ENCODE measurements around the gene PLA2G4C. TPM values are rescaled to one million over a fixed set of nuclear protein-coding genes. Genes with fewer than 3 reads are reported as not detected.

PLA2G4C gene
- total RNA-seq, 2 donors from 2014 or later: 0.58 to 9.3 TPM

DNA sequence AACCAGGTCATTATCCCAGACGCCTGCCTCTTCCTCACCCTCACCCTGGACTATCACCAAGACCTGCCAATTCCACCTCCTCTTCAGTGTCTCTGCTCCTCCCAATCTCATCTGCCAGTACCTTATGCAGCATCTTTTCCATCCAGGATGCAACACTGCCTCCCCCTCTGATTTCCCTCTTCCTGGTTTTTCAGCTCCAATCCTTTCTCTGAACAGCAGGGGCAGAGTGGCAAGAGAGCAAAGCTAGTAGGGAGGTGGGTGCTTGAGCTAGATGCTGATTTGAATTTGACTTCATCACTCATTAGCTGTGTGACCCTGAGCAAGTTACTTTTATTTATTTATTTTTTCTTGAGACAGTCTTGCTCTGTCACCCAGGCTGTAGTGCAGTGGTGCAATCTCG, 41.2 kb downstream of the PLA2G4C start:
- no peak for ATAC-seq
- no peak for DNase-seq
- intact Hi-C loops (cut with DNase I, micrococcal nuclease): no loop called here

GRCh38 chr19:48064509-48064908, 46.1 kb downstream of the PLA2G4C start:
- no peak for ATAC-seq
- intact Hi-C loops (cut with DNase I, micrococcal nuclease): no loop called here

DNA sequence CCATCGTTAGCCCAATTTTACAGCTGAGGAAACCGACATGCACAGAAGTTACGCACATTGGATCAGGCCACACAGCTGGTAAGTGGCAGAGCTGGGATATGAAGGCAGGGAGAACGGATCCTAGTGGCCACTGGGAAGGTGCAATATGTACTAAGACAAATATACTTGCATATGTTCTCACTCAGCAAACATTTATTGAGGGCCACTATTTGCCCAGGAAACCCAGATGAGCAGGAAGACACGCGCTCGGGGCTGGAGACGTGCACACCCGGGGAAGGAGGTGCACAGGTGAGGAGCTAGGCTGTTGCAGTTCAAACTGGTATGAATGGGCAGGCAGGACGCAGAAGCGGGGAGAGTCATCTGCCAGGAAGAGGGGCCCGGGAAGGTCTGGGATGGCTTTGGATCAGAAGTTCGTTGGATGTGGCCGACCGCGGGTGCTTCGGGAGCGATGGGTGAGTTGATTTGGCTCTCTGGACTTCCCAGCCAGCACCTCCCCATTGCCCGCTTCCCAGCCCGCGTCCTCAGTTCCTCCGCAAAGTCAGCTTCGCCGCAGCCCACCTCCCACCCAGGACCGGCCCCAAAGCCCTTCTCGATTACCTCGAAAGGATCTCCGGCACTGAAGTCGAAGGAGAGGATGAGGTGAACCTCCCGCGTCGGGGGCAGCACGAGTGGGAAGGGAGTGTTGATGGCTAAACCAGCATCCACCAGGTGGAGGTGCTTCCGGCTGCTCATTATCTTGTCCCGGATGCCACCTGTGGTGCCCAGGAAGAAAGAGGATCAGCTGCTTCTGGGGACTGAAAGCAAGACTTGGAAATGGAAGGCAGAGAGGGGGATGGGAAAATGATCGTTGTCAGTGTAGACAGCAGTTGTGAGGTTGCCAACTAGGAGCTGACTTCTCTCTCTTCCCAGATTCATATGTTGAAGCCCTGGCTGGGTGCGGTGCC, 48.9 kb downstream of the PLA2G4C start:
- intact Hi-C loops (cut with DNase I, micrococcal nuclease): no loop called here
- ATAC-seq (peak; percentile 65), DNase-seq (peak in 1 of 2 donors; percentile 9)

More at GRCh38 chr19:48064509-48064908, 46.1 kb downstream of the PLA2G4C start:
- no peak for DNase-seq

GRCh38 chr19:48060381-48060780, 50.2 kb downstream of the PLA2G4C start:
- DNase-seq (no peak), ATAC-seq (no peak)
- intact Hi-C loops (cut with DNase I, micrococcal nuclease): no loop called here

DNA sequence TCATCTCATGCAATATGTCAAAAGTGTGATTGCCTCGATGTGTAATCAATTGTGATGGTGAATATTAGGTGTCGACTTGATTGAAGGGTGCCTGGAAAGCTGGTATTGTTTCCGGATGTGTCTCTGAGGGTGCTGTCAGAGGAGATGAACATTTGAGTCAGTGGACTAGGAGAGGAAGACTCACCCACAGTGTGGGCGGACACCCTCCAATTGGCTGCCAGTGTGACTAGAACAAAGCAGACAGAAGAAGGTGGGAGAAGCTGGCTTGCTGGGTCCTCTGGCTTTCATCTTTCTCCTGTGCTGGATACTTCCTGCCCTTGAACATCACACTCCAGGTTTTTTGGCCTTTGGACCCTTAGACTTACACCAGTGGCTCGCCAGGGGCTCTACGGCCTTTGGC, 51.3 kb downstream of the PLA2G4C start:
- intact Hi-C loops (cut with DNase I, micrococcal nuclease): no loop called here
- DNase-seq: no peak
- no peak for ATAC-seq

GRCh38 chr19:48053856-48054255, 56.8 kb downstream of the PLA2G4C start:
- intact Hi-C loops (cut with DNase I, micrococcal nuclease): no loop called here
- ATAC-seq (no peak), DNase-seq (no peak)

- ATAC-seq: no peak
- intact Hi-C loops (cut with DNase I, micrococcal nuclease): no loop called here
- no peak for DNase-seq
Observed at GRCh38 chr19:48053076-48053475, 57.5 kb downstream of the PLA2G4C start.

DNA sequence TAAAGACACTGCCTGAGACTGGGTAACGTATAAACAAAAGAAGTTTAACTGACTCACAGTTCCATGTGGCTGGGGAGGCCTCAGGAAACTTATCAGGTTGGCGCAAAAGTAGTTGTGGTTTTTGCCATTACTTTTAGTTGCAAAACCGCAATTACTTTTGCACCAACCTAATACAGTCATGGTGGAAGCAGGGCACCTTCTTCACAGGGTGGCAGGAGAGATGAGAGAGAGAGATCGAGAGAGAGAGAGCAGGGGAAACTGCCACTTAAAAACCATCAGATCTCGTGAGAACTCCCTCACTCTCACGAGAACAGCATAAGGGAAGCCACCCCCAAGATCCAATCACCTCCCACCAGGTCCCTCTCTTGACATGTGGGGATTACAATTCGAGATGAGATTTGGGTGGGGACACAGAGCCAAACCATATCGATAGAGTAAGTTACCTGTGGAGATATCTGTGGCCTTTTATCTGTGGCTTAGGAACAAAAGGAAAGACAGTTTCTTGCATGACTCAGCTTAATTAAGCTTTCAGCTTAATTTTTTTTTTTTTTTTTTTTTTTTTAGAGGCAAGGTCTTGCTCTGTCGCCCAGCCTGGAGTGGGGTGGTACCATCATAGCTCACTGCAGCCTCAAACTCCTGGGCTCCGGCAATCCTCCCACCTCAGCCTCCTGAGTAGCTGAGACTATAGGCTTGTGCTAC, 59.1 kb downstream of the PLA2G4C start:
- intact Hi-C loops (cut with DNase I, micrococcal nuclease): no loop called here
- DNase-seq (no peak), ATAC-seq (no peak)

DNA sequence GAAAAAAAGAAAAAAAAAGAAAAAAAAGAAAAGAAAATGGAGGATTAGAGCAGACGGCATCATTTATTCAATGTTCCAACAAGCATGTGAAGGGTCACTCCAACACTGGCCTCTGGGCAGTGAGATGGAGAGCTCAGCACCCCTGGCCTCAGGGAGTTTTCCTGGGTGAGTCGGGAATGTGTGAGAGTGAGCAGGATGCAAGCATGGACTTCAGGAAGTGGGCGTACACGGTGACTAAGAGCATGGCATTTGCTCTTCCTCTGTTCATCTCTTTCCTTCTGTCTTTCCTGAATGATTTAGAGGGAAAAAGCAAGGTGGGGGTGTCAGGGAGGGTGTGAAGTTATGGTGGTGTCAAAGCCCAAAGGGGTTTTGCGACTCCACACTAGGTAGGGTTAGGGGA, 66.1 kb downstream of the PLA2G4C start:
- DNase-seq (no peak), ATAC-seq (no peak)
- intact Hi-C loops (cut with DNase I, micrococcal nuclease): no loop called here

- no peak for ATAC-seq
- intact Hi-C loops (cut with DNase I, micrococcal nuclease): no loop called here
- DNase-seq: no peak
Observed at GRCh38 chr19:48043675-48044258, 66.8 kb downstream of the PLA2G4C start, which contains the start of gene CABP5. Gene CABP5 (minus strand): TSS chr19:48044079. CDS start chr19:48043922, 157 bp downstream.

GRCh38 chr19:48041877-48042580, 68.6 kb downstream of the PLA2G4C start:
- DNase-seq: no peak
- ATAC-seq: no peak
- intact Hi-C loops (cut with DNase I, micrococcal nuclease): no loop called here

DNA sequence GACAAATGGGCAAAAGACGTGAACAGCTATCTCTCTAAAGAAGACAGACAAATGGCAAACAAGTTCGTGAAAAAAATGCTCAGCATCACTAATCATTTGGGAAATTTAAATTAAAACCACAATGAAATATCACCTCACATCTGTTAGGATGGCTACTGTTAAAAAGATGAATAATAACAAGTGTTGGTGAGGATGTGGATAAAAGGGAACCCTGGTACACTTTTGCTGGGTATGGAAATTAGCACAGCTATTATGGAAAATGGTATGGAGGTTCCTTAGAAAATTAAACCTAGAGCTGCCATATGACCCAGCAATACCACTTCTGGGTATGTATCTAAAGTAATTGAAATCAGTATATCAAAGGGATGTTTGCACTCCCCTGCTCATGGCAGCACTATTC, 73.9 kb downstream of the PLA2G4C start:
- intact Hi-C loops (cut with DNase I, micrococcal nuclease): no loop called here
- ATAC-seq (no peak), DNase-seq (no peak)

GRCh38 chr19:48033604-48034003, 77.0 kb downstream of the PLA2G4C start:
- no peak for DNase-seq
- no peak for ATAC-seq
- intact Hi-C loops (cut with DNase I, micrococcal nuclease): no loop called here

DNA sequence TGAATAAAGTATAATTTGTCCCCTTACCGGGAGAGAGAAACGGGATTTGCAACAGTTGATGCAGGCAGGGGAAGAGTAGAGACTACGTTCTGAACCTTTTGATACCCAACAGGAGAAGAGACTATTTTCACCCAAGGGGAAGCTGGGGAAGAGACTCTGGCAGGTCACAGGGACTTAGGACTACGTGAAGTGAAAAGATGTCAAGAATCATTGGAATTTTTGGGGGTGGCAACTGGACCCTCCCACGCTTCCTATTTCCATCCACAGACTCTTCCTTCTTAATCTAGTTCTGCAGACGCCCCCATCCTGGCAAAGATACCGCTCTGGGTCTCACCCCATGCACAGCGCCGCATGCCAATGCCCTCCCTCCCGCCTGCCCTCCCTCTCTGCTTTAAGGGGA, 80.5 kb downstream of the PLA2G4C start:
- ATAC-seq (no peak), DNase-seq (no peak)
- intact Hi-C loops (cut with DNase I, micrococcal nuclease): no loop called here

GRCh38 chr19:48029431-48029830, 81.2 kb downstream of the PLA2G4C start:
- intact Hi-C loops (cut with DNase I, micrococcal nuclease): no loop called here
- ATAC-seq: no peak

GRCh38 chr19:48025480-48025879, 85.1 kb downstream of the PLA2G4C start:
- DNase-seq (no peak), ATAC-seq (no peak)
- intact Hi-C loops (cut with DNase I, micrococcal nuclease): no loop called here

More at GRCh38 chr19:48029431-48029830, 81.2 kb downstream of the PLA2G4C start:
- DNase-seq: no peak

GRCh38 chr19:48023518-48023917, 87.1 kb downstream of the PLA2G4C start:
- ATAC-seq (no peak), DNase-seq (no peak)
- intact Hi-C loops (cut with DNase I, micrococcal nuclease): no loop called here

DNA sequence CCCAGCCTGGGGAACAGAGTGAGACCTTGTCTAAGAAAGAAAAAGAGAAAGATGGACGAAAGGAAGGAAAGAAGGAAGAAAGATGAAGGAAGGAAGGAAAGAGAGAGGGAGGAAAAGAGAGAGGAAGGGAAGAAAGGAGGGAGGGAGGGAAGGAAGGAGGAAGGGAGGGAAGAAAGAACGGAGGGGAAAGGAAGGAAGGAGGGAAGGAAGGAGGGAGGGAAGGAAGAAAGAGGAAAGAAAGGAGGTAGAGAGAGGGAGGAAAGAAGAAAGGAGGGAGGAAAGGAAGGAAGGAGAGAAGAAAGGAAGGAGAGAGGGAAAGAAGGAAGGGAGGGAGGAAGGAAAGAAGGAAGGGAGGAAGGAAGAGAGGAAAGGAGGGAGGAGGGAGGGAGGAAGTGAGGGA, 87.6 kb downstream of the PLA2G4C start:
- ATAC-seq: no peak
- DNase-seq: no peak
- intact Hi-C loops (cut with DNase I, micrococcal nuclease): no loop called here

DNA sequence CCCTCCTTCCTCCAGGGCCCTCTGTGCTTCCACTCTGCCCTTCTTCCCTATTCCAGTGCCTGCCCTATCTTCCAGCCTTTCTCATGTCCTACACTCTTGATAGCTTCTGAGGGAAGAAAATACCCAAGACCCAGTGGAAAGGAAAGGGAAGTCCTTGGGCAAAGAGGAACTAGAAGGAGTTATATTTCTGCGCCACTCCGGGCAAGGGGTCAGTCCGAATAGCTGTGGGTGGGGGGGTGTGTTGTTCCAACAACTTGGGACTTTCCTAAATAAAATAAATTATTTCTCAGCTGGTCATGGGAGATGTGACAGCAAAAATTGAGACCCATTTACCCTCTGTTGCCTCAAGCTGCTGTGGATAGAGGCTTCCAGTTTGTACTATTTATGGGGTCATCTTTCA, 89.9 kb downstream of the PLA2G4C start:
- intact Hi-C loops (cut with DNase I, micrococcal nuclease): no loop called here
- DNase-seq (no peak), ATAC-seq (no peak)
